ENCODE results near the gene SPAG5.

DNA sequence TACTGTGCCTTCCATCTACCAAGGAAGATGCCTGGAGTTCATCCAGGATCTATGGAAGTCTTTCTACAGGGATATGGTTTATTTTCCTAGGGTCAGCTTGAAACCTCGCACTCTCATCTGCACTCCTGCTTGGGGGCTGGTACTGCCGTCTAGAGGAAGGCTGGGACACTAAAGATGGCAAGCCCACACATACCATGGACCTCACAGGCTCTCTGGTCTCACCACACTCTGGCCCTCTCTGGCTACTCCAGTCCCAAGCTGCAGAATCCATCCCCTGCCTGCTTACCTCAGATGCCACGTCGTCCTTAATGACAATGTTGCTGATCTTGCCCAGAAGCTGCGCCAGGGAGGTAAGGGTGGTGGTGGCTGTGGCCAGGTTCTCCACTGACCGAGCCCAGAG lies 44.3 kb downstream of the SPAG5 start:
- TF ChIP-seq, protein P1, sequence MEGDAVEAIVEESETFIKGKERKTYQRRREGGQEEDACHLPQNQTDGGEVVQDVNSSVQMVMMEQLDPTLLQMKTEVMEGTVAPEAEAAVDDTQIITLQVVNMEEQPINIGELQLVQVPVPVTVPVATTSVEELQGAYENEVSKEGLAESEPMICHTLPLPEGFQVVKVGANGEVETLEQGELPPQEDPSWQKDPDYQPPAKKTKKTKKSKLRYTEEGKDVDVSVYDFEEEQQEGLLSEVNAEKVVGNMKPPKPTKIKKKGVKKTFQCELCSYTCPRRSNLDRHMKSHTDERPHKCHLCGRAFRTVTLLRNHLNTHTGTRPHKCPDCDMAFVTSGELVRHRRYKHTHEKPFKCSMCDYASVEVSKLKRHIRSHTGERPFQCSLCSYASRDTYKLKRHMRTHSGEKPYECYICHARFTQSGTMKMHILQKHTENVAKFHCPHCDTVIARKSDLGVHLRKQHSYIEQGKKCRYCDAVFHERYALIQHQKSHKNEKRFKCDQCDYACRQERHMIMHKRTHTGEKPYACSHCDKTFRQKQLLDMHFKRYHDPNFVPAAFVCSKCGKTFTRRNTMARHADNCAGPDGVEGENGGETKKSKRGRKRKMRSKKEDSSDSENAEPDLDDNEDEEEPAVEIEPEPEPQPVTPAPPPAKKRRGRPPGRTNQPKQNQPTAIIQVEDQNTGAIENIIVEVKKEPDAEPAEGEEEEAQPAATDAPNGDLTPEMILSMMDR (IDR thresholded peaks at IDR 0.05; ENCODE audit: insufficient read depth, low read length, poor library complexity, severe bottlenecking) = no peak
- no peak for TF ChIP-seq EZH2phosphoT487 (conservative IDR thresholded peaks at IDR 0.05; ENCODE audit: low read length)
